Mammary epithelial cell (primary cell): ENCODE results near the gene RLN3.

Experiments used
- CTCF ChIP-seq, 2 donors: IDR thresholded peaks in 1 of 2; conservative IDR thresholded peaks in 1 of 2; 2 replicates each; pipeline ENCODE4 v1.5.1; 2011 to 2012; ENCODE audit warnings: inconsistent platforms in 2 of 2, low read length in 2 of 2, mild to moderate bottlenecking in 2 of 2, control low read depth in 1 of 2, low read depth in 1 of 2; ENCODE audit not compliant: insufficient read depth in 1 of 2; ENCODE audit errors: extremely low read depth in 1 of 2
- EZH2 ChIP-seq: IDR thresholded peaks from 2 replicates; pipeline ENCODE4 v1.6.1; 2012; ENCODE audit warnings: low read length, inconsistent platforms, borderline replicate concordance

- TF ChIP-seq EZH2: no peak
- TF ChIP-seq CTCF (conservative IDR thresholded peaks at IDR 0.05 in 1 of 2, IDR thresholded peaks at IDR 0.05 in 1 of 2; ENCODE audit: extremely low read depth in 1 of 2, insufficient read depth in 1 of 2, low read depth in 1 of 2, low read length in 2 of 2): no peak
Observed at GRCh38 chr19:14002571-14003250, 25.2 kb upstream of the RLN3 start.
